ENCODE results near the gene SPATA20. TPM values are rescaled to one million over a fixed set of nuclear protein-coding genes. Genes with fewer than 3 reads are reported as not detected.
A peak's percentile ranks its signal among the peaks of the same experiment; 100 is the strongest.

SPATA20 gene
- total and polyA plus RNA-seq, 5 donors, result 45.9 to 71.8 (median 56.7) TPM

GRCh38 chr17:50570032-50570431 lies 23.1 kb downstream of the SPATA20 start:
- ATAC-seq (no peak), DNase-seq (no peak)
- intact Hi-C loops (cut with DNase I), result no loop called here
- H3K9me3 ChIP-seq (ENCODE audit: control insufficient read depth, low read length), result no peaks in the 10 kb centered on the region
- no peak overlapping the region for H3K4me3 ChIP-seq (ENCODE audit: low read length)
- H3K27me3 ChIP-seq (ENCODE audit: control insufficient read depth, insufficient read depth), result no peaks in the 10 kb centered on the region
- H3K27ac ChIP-seq (ENCODE audit: low read length), result no peak overlapping the region
- 67% methylated on average over 8 of the region's 8 CpGs for WGBS
- no peaks in the 10 kb centered on the region for H3K4me1 ChIP-seq (ENCODE audit: control insufficient read depth, insufficient read depth, low read length)

GRCh38 chr17:50570528-50570927 lies 23.6 kb downstream of the SPATA20 start:
- Histone ChIP-seq H3K27me3 (ENCODE audit: control insufficient read depth, insufficient read depth) (no peaks in the 10 kb centered on the region), H3K9me3 (ENCODE audit: control insufficient read depth, low read length) (no peaks in the 10 kb centered on the region), H3K4me3 (ENCODE audit: low read length) (no peak overlapping the region), H3K4me1 (ENCODE audit: control insufficient read depth, insufficient read depth, low read length) (no peaks in the 10 kb centered on the region), H3K27ac (ENCODE audit: low read length) (no peak overlapping the region)
- no peak for DNase-seq
- intact Hi-C loops (cut with DNase I), result no loop called here
- WGBS, result 86% methylated on average over 7 of the region's 7 CpGs
- no peak for ATAC-seq

- DNase-seq, result no peak
- 80% methylated on average over 19 of the region's 19 CpGs for WGBS
Measured at GRCh38 chr17:50571681-50572080, 24.7 kb downstream of the SPATA20 start.

GRCh38 chr17:50572541-50572940 lies 25.6 kb downstream of the SPATA20 start:
- H3K27me3 ChIP-seq (ENCODE audit: control insufficient read depth, insufficient read depth), result no peaks in the 10 kb centered on the region
- intact Hi-C loops (cut with DNase I), result no loop called here
- ATAC-seq (no peak), DNase-seq (no peak)
- 96% methylated on average over 20 of the region's 20 CpGs for WGBS
- H3K4me1 ChIP-seq (ENCODE audit: control insufficient read depth, insufficient read depth, low read length), result no peaks in the 10 kb centered on the region
- H3K4me3 ChIP-seq (ENCODE audit: low read length), result no peak overlapping the region
- H3K27ac ChIP-seq (ENCODE audit: low read length), result no peak overlapping the region
- H3K9me3 ChIP-seq (ENCODE audit: control insufficient read depth, low read length), result no peaks in the 10 kb centered on the region

More at GRCh38 chr17:50571681-50572080, 24.7 kb downstream of the SPATA20 start:
- no peak overlapping the region for H3K27ac ChIP-seq (ENCODE audit: low read length)
- no peak for ATAC-seq
- intact Hi-C loops (cut with DNase I), result no loop called here
- no peaks in the 10 kb centered on the region for H3K9me3 ChIP-seq (ENCODE audit: control insufficient read depth, low read length)
- H3K4me1 ChIP-seq (ENCODE audit: control insufficient read depth, insufficient read depth, low read length), result no peaks in the 10 kb centered on the region
- no peak overlapping the region for H3K4me3 ChIP-seq (ENCODE audit: low read length)
- no peaks in the 10 kb centered on the region for H3K27me3 ChIP-seq (ENCODE audit: control insufficient read depth, insufficient read depth)

- WGBS, result 85% methylated on average over 12 of the region's 12 CpGs
- DNase-seq, result peak in 2 of 3 donors; percentile 23 to 28
- intact Hi-C loops (cut with DNase I), result no loop called here
- Histone ChIP-seq H3K4me1 (ENCODE audit: control insufficient read depth, insufficient read depth, low read length) (no peaks in the 10 kb centered on the region), H3K4me3 (ENCODE audit: low read length) (no peak overlapping the region), H3K27me3 (ENCODE audit: control insufficient read depth, insufficient read depth) (no peaks in the 10 kb centered on the region), H3K27ac (ENCODE audit: low read length) (no peak overlapping the region), H3K9me3 (ENCODE audit: control insufficient read depth, low read length) (no peaks in the 10 kb centered on the region)
- ATAC-seq, result no peak
Measured at GRCh38 chr17:50573866-50574611, 27.1 kb downstream of the SPATA20 start.

- intact Hi-C loops (cut with DNase I), result no loop called here
- DNase-seq, result peak in 2 of 3 donors; percentile 53 to 56
- H3K27ac ChIP-seq (ENCODE audit: low read length), result no peak overlapping the region
Measured at GRCh38 chr17:50575581-50576210, 28.7 kb downstream of the SPATA20 start.

GRCh38 chr17:50576864-50577263 lies 29.9 kb downstream of the SPATA20 start:
- 74% methylated on average over 13 of the region's 13 CpGs for WGBS
- Histone ChIP-seq H3K9me3 (ENCODE audit: control insufficient read depth, low read length) (no peaks in the 10 kb centered on the region), H3K27me3 (ENCODE audit: control insufficient read depth, insufficient read depth) (no peaks in the 10 kb centered on the region), H3K4me1 (ENCODE audit: control insufficient read depth, insufficient read depth, low read length) (no peaks in the 10 kb centered on the region), H3K27ac (ENCODE audit: low read length) (no peak overlapping the region), H3K4me3 (ENCODE audit: low read length) (no peak overlapping the region)
- ATAC-seq, result no peak
- intact Hi-C loops (cut with DNase I), result no loop called here
- peak in 2 of 3 donors; percentile 30 to 42 for DNase-seq

More at GRCh38 chr17:50575581-50576210, 28.7 kb downstream of the SPATA20 start:
- no peak for ATAC-seq
- H3K9me3 ChIP-seq (ENCODE audit: control insufficient read depth, low read length), result no peaks in the 10 kb centered on the region
- WGBS, result 87% methylated on average over 33 of the region's 33 CpGs
- no peak overlapping the region for H3K4me3 ChIP-seq (ENCODE audit: low read length)
- no peaks in the 10 kb centered on the region for H3K4me1 ChIP-seq (ENCODE audit: control insufficient read depth, insufficient read depth, low read length)
- no peaks in the 10 kb centered on the region for H3K27me3 ChIP-seq (ENCODE audit: control insufficient read depth, insufficient read depth)

GRCh38 chr17:50577451-50577954 lies 30.5 kb downstream of the SPATA20 start:
- WGBS, result 89% methylated on average over 13 of the region's 13 CpGs
- Histone ChIP-seq H3K4me1 (ENCODE audit: control insufficient read depth, insufficient read depth, low read length) (peaks cover 2% of the 10 kb centered on the region), H3K27ac (ENCODE audit: low read length) (no peak overlapping the region), H3K27me3 (ENCODE audit: control insufficient read depth, insufficient read depth) (no peaks in the 10 kb centered on the region), H3K9me3 (ENCODE audit: control insufficient read depth, low read length) (no peaks in the 10 kb centered on the region), H3K4me3 (ENCODE audit: low read length) (no peak overlapping the region)
- no peak for DNase-seq
- intact Hi-C loops (cut with DNase I), result no loop called here
- no peak for ATAC-seq

GRCh38 chr17:50578173-50578572 lies 31.2 kb downstream of the SPATA20 start:
- WGBS, result 74% methylated on average over 16 of the region's 16 CpGs
- Histone ChIP-seq H3K9me3 (ENCODE audit: control insufficient read depth, low read length) (no peaks in the 10 kb centered on the region), H3K4me1 (ENCODE audit: control insufficient read depth, insufficient read depth, low read length) (peaks cover 2% of the 10 kb centered on the region), H3K4me3 (ENCODE audit: low read length) (no peak overlapping the region), H3K27me3 (ENCODE audit: control insufficient read depth, insufficient read depth) (no peaks in the 10 kb centered on the region), H3K27ac (ENCODE audit: low read length) (no peak overlapping the region)
- DNase-seq (peak in 1 of 3 donors; percentile 55), ATAC-seq (no peak)
- intact Hi-C loops (cut with DNase I), result no loop called here

GRCh38 chr17:50579399-50579798 lies 32.4 kb downstream of the SPATA20 start:
- intact Hi-C loops (cut with DNase I), result no loop called here
- no peak overlapping the region for H3K4me3 ChIP-seq (ENCODE audit: low read length)
- no peaks in the 10 kb centered on the region for H3K9me3 ChIP-seq (ENCODE audit: control insufficient read depth, low read length)
- H3K4me1 ChIP-seq (ENCODE audit: control insufficient read depth, insufficient read depth, low read length), result peaks cover 2% of the 10 kb centered on the region
- WGBS, result 86% methylated on average over 7 of the region's 7 CpGs
- H3K27ac ChIP-seq (ENCODE audit: low read length), result no peak overlapping the region
- DNase-seq (peak in 1 of 3 donors; percentile 20), ATAC-seq (no peak)
- no peaks in the 10 kb centered on the region for H3K27me3 ChIP-seq (ENCODE audit: control insufficient read depth, insufficient read depth)

GRCh38 chr17:50580646-50581045 lies 33.7 kb downstream of the SPATA20 start:
- intact Hi-C loops (cut with DNase I), result no loop called here
- H3K4me1 ChIP-seq (ENCODE audit: control insufficient read depth, insufficient read depth, low read length), result peaks cover 2% of the 10 kb centered on the region
- H3K9me3 ChIP-seq (ENCODE audit: control insufficient read depth, low read length), result no peaks in the 10 kb centered on the region
- no peak overlapping the region for H3K4me3 ChIP-seq (ENCODE audit: low read length)
- no peak overlapping the region for H3K27ac ChIP-seq (ENCODE audit: low read length)
- no peaks in the 10 kb centered on the region for H3K27me3 ChIP-seq (ENCODE audit: control insufficient read depth, insufficient read depth)
- ATAC-seq (no peak), DNase-seq (peak in 1 of 3 donors; percentile 34)
- WGBS, result 87% methylated on average over 9 of the region's 9 CpGs

Data from right cardiac atrium (tissue), 5 donors.